Gastrocnemius medialis (tissue), 4 donors: Measurements from ENCODE around the gene TAS1R1.

Experiments used
- POLR2A ChIP-seq, 2 donors: fragments of 450-650 bp; IDR thresholded peaks; one replicate each; pipeline ENCODE4 v1.6.1; 2017; ENCODE audit warnings: antibody characterized with exemption in 2 of 2, mild to moderate bottlenecking in 2 of 2, moderate library complexity in 2 of 2
- TF ChIP-seq, protein P1 (sequence below), 5 experiments: fragments of 450-650 bp in 3 of 5; fragments of 200-600 bp in 2 of 5; sonication (generic) in 2 of 5; IDR thresholded peaks in 4 of 5; conservative IDR thresholded peaks in 1 of 5; 1 replicate in 4 of 5; 2 replicates in 1 of 5; pipeline ENCODE4 v1.5.1; 2016 to 2019; ENCODE audit warnings: antibody characterized with exemption in 5 of 5, mild to moderate bottlenecking in 3 of 5, moderate library complexity in 3 of 5

DNA sequence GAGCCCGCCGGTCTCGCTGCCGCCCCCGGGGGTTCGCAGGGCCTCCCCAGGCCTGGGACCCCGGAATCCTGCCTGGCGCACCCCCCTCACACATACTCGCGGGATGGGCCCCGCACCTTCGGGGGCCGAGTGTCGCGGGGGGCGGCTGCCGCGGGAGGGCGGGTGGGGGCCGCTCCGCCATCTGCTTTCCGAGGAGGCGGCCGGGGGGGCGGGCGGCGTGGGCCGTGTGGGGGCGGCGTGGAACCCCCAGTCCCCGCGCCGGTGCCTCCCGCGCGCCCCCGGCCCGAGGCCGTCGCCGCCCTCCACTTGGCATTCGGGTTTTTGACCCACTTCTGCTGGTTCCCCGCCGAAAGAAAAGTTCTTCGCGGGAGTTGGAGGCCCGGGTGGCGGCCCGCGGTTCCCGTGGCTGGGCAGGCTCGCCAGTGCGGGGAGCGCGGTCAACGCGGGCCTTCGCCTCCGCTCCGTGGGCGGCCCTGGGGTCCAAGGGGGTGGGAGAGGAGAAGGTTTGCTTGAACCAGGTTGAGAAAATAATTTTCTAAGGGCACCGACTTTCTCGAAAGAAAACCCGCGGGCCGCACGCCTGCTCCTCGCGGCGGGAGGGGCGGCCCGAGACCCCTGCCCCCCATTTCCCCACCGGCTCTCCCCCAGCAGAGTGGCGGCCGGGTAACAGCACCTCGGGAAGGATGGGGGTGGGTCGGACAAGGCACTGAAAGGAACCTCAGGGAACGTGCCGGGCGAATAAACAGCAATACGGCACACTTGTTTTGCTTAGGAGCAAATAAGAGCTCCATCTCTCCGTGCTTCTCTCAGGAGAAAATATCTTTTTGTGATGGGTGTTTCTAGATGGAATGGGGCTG lies 60.0 kb downstream of the TAS1R1 start:
- no peak for TF ChIP-seq POLR2A (IDR thresholded peaks at IDR 0.05)
- TF ChIP-seq, protein P1, sequence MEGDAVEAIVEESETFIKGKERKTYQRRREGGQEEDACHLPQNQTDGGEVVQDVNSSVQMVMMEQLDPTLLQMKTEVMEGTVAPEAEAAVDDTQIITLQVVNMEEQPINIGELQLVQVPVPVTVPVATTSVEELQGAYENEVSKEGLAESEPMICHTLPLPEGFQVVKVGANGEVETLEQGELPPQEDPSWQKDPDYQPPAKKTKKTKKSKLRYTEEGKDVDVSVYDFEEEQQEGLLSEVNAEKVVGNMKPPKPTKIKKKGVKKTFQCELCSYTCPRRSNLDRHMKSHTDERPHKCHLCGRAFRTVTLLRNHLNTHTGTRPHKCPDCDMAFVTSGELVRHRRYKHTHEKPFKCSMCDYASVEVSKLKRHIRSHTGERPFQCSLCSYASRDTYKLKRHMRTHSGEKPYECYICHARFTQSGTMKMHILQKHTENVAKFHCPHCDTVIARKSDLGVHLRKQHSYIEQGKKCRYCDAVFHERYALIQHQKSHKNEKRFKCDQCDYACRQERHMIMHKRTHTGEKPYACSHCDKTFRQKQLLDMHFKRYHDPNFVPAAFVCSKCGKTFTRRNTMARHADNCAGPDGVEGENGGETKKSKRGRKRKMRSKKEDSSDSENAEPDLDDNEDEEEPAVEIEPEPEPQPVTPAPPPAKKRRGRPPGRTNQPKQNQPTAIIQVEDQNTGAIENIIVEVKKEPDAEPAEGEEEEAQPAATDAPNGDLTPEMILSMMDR (IDR thresholded peaks at IDR 0.05 in 4 of 5, conservative IDR thresholded peaks at IDR 0.05 in 1 of 5): no peak
